Measurements from ENCODE around the gene SPIRE1. TPM values are rescaled to one million over a fixed set of nuclear protein-coding genes. Genes with fewer than 3 reads are reported as not detected.

Gene SPIRE1
- total RNA-seq, 1 experiment from 2014 or later = 16.6 TPM

DNA sequence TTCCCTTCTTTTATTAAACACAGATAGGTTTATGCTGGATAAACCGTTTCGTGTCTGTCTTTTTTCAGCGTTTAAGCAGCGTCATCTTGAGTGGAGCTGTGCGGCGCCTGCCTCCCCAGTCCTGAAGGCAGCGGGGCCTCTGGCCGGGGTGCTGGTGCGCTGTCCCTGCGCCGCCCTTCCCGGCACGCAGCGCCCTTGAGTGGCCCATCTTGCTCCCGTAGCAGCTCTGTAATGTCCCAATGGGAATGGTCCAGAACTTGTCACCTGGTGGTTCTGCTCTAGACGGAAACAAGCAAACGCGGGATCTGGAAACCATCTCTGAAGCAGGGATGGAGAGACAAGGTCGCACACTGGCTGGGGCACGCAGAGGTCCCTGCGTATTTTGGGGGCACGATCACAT, 225.7 kb downstream of the SPIRE1 start:
- H3K4me1 Mint-ChIP-seq = peaks cover 8% of the 10 kb centered on the region in 2 experiments
- Histone ChIP-seq H3K9me3 (ENCODE audit: control insufficient read depth, low read depth, low read length) (peaks cover 8% of the 10 kb centered on the region), H2AK5ac (ENCODE audit: insufficient read length, low read length) (no peak overlapping the region), H3K79me1 (ENCODE audit: insufficient read depth, low read depth, low read length, poor library complexity, severe bottlenecking) (no peaks in the 10 kb centered on the region), H2BK20ac (ENCODE audit: low read depth, low read length, poor library complexity, severe bottlenecking) (no peak overlapping the region), H3K9ac (ENCODE audit: extremely low read depth, insufficient read length, low read length) (no peak overlapping the region), H3K18ac (ENCODE audit: insufficient read length, low read depth, low read length) (no peak overlapping the region), H4K91ac (ENCODE audit: insufficient read length, low read depth, low read length) (no peak overlapping the region), H4K20me1 (ENCODE audit: control insufficient read depth, insufficient read depth, insufficient read length) (no peaks in the 10 kb centered on the region), H3K4me2 (ENCODE audit: insufficient read depth, insufficient read length, low read length) (no peak overlapping the region), H3T11ph (ENCODE audit: low read length) (no peak overlapping the region), H2BK120ac (ENCODE audit: low read depth, low read length, poor library complexity, severe bottlenecking) (no peak overlapping the region), H2BK12ac (ENCODE audit: insufficient read length, low read depth, low read length) (no peak overlapping the region), H2AFZ (ENCODE audit: low read length) (no peak overlapping the region), H3K14ac (ENCODE audit: insufficient read depth, low read length) (no peak overlapping the region), H2BK15ac (ENCODE audit: low read depth, low read length) (no peak overlapping the region), H3K79me2 (ENCODE audit: insufficient read depth, low read length) (no peaks in the 10 kb centered on the region), H4K8ac (replicated peaks; ENCODE audit: insufficient read length, low read depth, low read length) (no peak overlapping the region), H3K4ac (ENCODE audit: low read depth, low read length) (no peak overlapping the region), H3K4me1 (ENCODE audit: insufficient read depth, low read length) (no peaks in the 10 kb centered on the region), H3K27ac (ENCODE audit: insufficient read length, low read depth, low read length) (no peak overlapping the region), H3K23me2 (ENCODE audit: insufficient read length, low read depth, low read length, poor library complexity, severe bottlenecking) (no peaks in the 10 kb centered on the region), H2BK5ac (ENCODE audit: insufficient read length, low read length) (no peak overlapping the region), H3K23ac (ENCODE audit: insufficient read length, low read depth, low read length) (no peak overlapping the region), H3K56ac (ENCODE audit: insufficient read length, low read depth, low read length) (no peak overlapping the region), H4K5ac (ENCODE audit: insufficient read length, low read depth, low read length) (no peak overlapping the region), H3K27me3 (ENCODE audit: insufficient read depth, low read length) (no peaks in the 10 kb centered on the region)
- H3K36me3 Mint-ChIP-seq (ENCODE audit: insufficient read depth in 1 of 3, low read depth in 3 of 3) = peaks cover 6 to 18% (median 16%) of the 10 kb centered on the region in 3 experiments; a peak in 6 of 7 replicates
- no peaks in the 10 kb centered on the region for H3K27me3 Mint-ChIP-seq (ENCODE audit: low read depth)
- WGBS (ENCODE audit: extremely low coverage, insufficient read length, low lambda C conversion rate) = no CpG with 5 or more reads among the region's 22 CpGs
- no peak overlapping the region for H3K4me3 Mint-ChIP-seq
- no peaks in the 10 kb centered on the region; a peak in 1 of 5 replicates for H3K9me3 Mint-ChIP-seq
- no peak overlapping the region for H3K27ac Mint-ChIP-seq
- DNase-seq = no peak
- TF ChIP-seq, protein P1, sequence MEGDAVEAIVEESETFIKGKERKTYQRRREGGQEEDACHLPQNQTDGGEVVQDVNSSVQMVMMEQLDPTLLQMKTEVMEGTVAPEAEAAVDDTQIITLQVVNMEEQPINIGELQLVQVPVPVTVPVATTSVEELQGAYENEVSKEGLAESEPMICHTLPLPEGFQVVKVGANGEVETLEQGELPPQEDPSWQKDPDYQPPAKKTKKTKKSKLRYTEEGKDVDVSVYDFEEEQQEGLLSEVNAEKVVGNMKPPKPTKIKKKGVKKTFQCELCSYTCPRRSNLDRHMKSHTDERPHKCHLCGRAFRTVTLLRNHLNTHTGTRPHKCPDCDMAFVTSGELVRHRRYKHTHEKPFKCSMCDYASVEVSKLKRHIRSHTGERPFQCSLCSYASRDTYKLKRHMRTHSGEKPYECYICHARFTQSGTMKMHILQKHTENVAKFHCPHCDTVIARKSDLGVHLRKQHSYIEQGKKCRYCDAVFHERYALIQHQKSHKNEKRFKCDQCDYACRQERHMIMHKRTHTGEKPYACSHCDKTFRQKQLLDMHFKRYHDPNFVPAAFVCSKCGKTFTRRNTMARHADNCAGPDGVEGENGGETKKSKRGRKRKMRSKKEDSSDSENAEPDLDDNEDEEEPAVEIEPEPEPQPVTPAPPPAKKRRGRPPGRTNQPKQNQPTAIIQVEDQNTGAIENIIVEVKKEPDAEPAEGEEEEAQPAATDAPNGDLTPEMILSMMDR (conservative IDR thresholded peaks at IDR 0.05) = no peak

Measured in H9 (cell line).